ENCODE measurements around the gene PLA2G6. TPM values are rescaled to one million over a fixed set of nuclear protein-coding genes. Genes with fewer than 3 reads are reported as not detected.
A peak's percentile ranks its signal among the peaks of the same experiment; 100 is the strongest.

Gene PLA2G6
- total and polyA plus RNA-seq, 12 donors, result 6.9 to 324 (median 72.6) TPM

GRCh38 chr22:38218661-38219622 lies 37.3 kb upstream of the PLA2G6 start:
- H3K4me3 ChIP-seq, result no peak overlapping the region
- no peaks in the 10 kb centered on the region for H3K27me3 ChIP-seq
- H3K27ac ChIP-seq, result peak overlapping the region; percentile 64 to 97 (median 89)
- H3K9me3 ChIP-seq (replicated peaks in 1 of 3), result no peaks in the 10 kb centered on the region
- TF ChIP-seq CTCF (IDR thresholded peaks at IDR 0.05), result no peak
- TF ChIP-seq POLR2A (IDR thresholded peaks at IDR 0.05), result peak in 1 of 2 donors; percentile 41
- DNase-seq, result peak; percentile 84 to 93 (median 92)
- H3K36me3 ChIP-seq (replicated peaks in 1 of 2), result peaks cover 0 to 10% of the 10 kb centered on the region in 2 donors
- intact Hi-C loops (cut with DNase I), result no loop called here
- WGBS, 4 donors, result 43 to 88% (median 60%) methylated on average over 14 to 25 of the region's 25 CpGs
- H3K4me1 ChIP-seq (replicated peaks in 1 of 2), result peaks cover 17 to 31% of the 10 kb centered on the region in 2 donors

GRCh38 chr22:38215156-38216038 lies 33.8 kb upstream of the PLA2G6 start:
- no peak for DNase-seq
- intact Hi-C loops (cut with DNase I), result no loop called here
- WGBS, 4 donors, result 89 to 91% (median 90%) methylated on average over 8 to 11 of the region's 11 CpGs
- peak overlapping the region in 1 of 5 donors; percentile 51 for H3K27ac ChIP-seq
- H3K4me3 ChIP-seq, result no peak overlapping the region
- H3K4me1 ChIP-seq (replicated peaks in 1 of 2), result peaks cover 18 to 36% of the 10 kb centered on the region in 2 donors
- TF ChIP-seq CTCF (IDR thresholded peaks at IDR 0.05), result no peak
- TF ChIP-seq POLR2A (IDR thresholded peaks at IDR 0.05), result no peak
- no peaks in the 10 kb centered on the region for H3K9me3 ChIP-seq (replicated peaks in 1 of 3)
- no peaks in the 10 kb centered on the region for H3K27me3 ChIP-seq
- no peaks in the 10 kb centered on the region for H3K36me3 ChIP-seq (replicated peaks in 1 of 2)

GRCh38 chr22:38214302-38215056 lies 32.8 kb upstream of the PLA2G6 start:
- TF ChIP-seq CTCF (IDR thresholded peaks at IDR 0.05) (peak in 5 of 6 experiments; percentile 6 to 43 (median 15)), POLR2A (IDR thresholded peaks at IDR 0.05) (no peak)
- DNase-seq, result peak; percentile 72 to 88 (median 83)
- Histone ChIP-seq H3K4me3 (peak overlapping the region in 1 of 4 donors; percentile 31), H3K4me1 (replicated peaks in 1 of 2) (peaks cover 18 to 33% of the 10 kb centered on the region in 2 donors), H3K27me3 (no peaks in the 10 kb centered on the region), H3K27ac (peak overlapping the region in 3 of 5 donors; percentile 46 to 57 (median 51)), H3K9me3 (replicated peaks in 1 of 3) (no peaks in the 10 kb centered on the region), H3K36me3 (replicated peaks in 1 of 2) (no peaks in the 10 kb centered on the region)
- intact Hi-C loops (cut with DNase I), result no loop called here
- WGBS, 4 donors, result 26 to 48% (median 33%) methylated on average over 19 to 81 of the region's 81 CpGs

All from adrenal gland (tissue), 12 donors.